Measurements from ENCODE around the gene ZNF221. TPM values are rescaled to one million over a fixed set of nuclear protein-coding genes. Genes with fewer than 3 reads are reported as not detected.
A peak's percentile ranks its signal among the peaks of the same experiment; 100 is the strongest.

ZNF221 gene
- total RNA-seq, 1 experiment from 2014 or later: 2.5 TPM

- TF ChIP-seq ZBTB33 (IDR thresholded peaks at IDR 0.05; ENCODE audit: extremely low read depth, insufficient replicate concordance, low read length) (no peak), CTCF (IDR thresholded peaks at IDR 0.05 in 2 of 3, conservative IDR thresholded peaks at IDR 0.05 in 1 of 3; ENCODE audit: borderline replicate concordance in 1 of 3, insufficient read depth in 1 of 3, low read depth in 2 of 3, low read length in 2 of 3) (no peak), ELF1 (IDR thresholded peaks at IDR 0.05; ENCODE audit: borderline replicate concordance, low read depth) (no peak), CEBPB (IDR thresholded peaks at IDR 0.05; ENCODE audit: low read depth) (no peak), RAD21 (IDR thresholded peaks at IDR 0.05; ENCODE audit: low read depth) (no peak), FOSL1 (IDR thresholded peaks at IDR 0.05; ENCODE audit: low read depth) (no peak), SIN3A (IDR thresholded peaks at IDR 0.05; ENCODE audit: low read depth) (no peak)
- TF ChIP-seq, protein P1, sequence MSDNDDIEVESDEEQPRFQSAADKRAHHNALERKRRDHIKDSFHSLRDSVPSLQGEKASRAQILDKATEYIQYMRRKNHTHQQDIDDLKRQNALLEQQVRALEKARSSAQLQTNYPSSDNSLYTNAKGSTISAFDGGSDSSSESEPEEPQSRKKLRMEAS (IDR thresholded peaks at IDR 0.05): no peak
Observed at GRCh38 chr19:43976732-43977131, 25.7 kb downstream of the ZNF221 start (continued).

DNA sequence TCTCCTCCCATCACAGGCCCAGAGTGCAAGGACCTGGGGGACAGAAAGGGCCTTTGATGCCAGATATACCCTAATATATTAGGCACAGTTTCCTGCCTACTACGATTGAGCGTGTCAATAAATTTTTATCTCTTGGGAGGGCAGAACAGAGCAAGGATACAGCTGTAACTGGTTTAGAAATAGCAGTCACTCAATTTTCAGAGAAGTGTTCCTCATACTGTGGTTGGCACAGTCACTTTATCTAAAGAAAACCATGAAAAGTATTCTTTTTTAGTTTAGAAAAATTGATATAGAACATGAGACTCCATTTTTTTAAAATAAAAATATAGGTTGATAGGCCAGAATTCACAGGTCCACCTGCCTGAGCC, 32.5 kb downstream of the ZNF221 start:
- ChIA-PET POLR2A (no interaction called here), CTCF (no interaction called here), RAD21 (ENCODE audit: low non-redundant PET in 1 of 2, low total read pairs in 2 of 2, uncharacterized antibody in 2 of 2, unreplicated experiment in 2 of 2) (no interaction called here)
- H4K20me1 ChIP-seq (ENCODE audit: insufficient read depth): no peaks in the 10 kb centered on the region; the same call in 1 of the 2 replicates
- no peak overlapping the region for H3K4me3 ChIP-seq (replicated peaks in 1 of 2; ENCODE audit: low read depth in 1 of 2, low read length in 2 of 2)
- H3K9ac ChIP-seq (ENCODE audit: low read length): no peak overlapping the region
- ATAC-seq (no peak), DNase-seq (ENCODE audit: low read depth, low spot score) (no peak)
- BruUV-seq (replicated peaks): no TSS peak
- no peaks in the 10 kb centered on the region; a peak in 1 of 4 replicates for H3K9me3 ChIP-seq (ENCODE audit: control insufficient read depth in 1 of 2, insufficient read depth in 1 of 2, low read depth in 1 of 2, low read length in 2 of 2)
- H3K27me3 ChIP-seq (ENCODE audit: insufficient read depth, low read length): no peaks in the 10 kb centered on the region
- no peaks in the 10 kb centered on the region for H3K36me3 ChIP-seq (ENCODE audit: control insufficient read depth in 1 of 2, insufficient read depth in 2 of 2, low read length in 2 of 2)
- H3K79me2 ChIP-seq (ENCODE audit: insufficient read depth, low read length): no peaks in the 10 kb centered on the region
- TF ChIP-seq CBX3 (IDR thresholded peaks at IDR 0.05; ENCODE audit: low read depth) (no peak), POLR2AphosphoS5 (IDR thresholded peaks at IDR 0.05; ENCODE audit: low read depth, low read length) (no peak)
- H3K27ac ChIP-seq (ENCODE audit: low read depth, low read length): no peak overlapping the region
- H3K4me1 ChIP-seq (ENCODE audit: control insufficient read depth in 1 of 2, insufficient read depth in 2 of 2, low read length in 2 of 2): no peaks in the 10 kb centered on the region
- intact Hi-C loops (cut with micrococcal nuclease): no loop called here
- no peak overlapping the region for H2AFZ ChIP-seq (ENCODE audit: low read depth, low read length, poor library complexity, severe bottlenecking)
- H3K9me2 ChIP-seq (ENCODE audit: insufficient read depth): no peaks in the 10 kb centered on the region
- H3K4me2 ChIP-seq (ENCODE audit: low read length): peak overlapping the region; percentile 57
